GM19397 (cell line): ENCODE data around the gene CTNNA1.
"Not testable (repeated sequence)": the region's sequence is repeated elsewhere in the genome, so short reads cannot be mapped to it uniquely, and the experiment has no call there.

Experiments used
- ATAC-seq: cut with Tn5 transposase; IDR thresholded peaks from one replicate; pipeline ENCODE4 v1.9.1; 2021; ENCODE audit warnings: mild to moderate bottlenecking, moderate library complexity; ENCODE audit not compliant: unreplicated experiment

Gene CTNNA1

GRCh38 chr5:138884554-138884953 is 131.3 kb downstream of the CTNNA1 start:
- no peak for ATAC-seq

GRCh38 chr5:138889994-138890393 is 136.8 kb downstream of the CTNNA1 start:
- ATAC-seq, result no peak

- ATAC-seq, result no peak
Observed at GRCh38 chr5:138890644-138891043, 137.4 kb downstream of the CTNNA1 start.

- ATAC-seq, result no peak
Observed at GRCh38 chr5:138895918-138896317, 142.7 kb downstream of the CTNNA1 start.

- ATAC-seq, result no peak
Observed at GRCh38 chr5:138898299-138898698, 145.1 kb downstream of the CTNNA1 start.

- ATAC-seq, result no peak
Observed at GRCh38 chr5:138898742-138899141, 145.5 kb downstream of the CTNNA1 start.

GRCh38 chr5:138900281-138900965 is 147.2 kb downstream of the CTNNA1 start:
- no peak for ATAC-seq

- no peak for ATAC-seq
Observed at GRCh38 chr5:138901716-138902115, 148.5 kb downstream of the CTNNA1 start.

GRCh38 chr5:138903130-138903775 is 150.0 kb downstream of the CTNNA1 start:
- ATAC-seq, result no peak

GRCh38 chr5:138905541-138905940 is 152.3 kb downstream of the CTNNA1 start:
- no peak for ATAC-seq

GRCh38 chr5:138909734-138910133 is 156.5 kb downstream of the CTNNA1 start:
- no peak for ATAC-seq

- ATAC-seq, result no peak
Observed at GRCh38 chr5:138910546-138911185, 157.4 kb downstream of the CTNNA1 start.

- no peak for ATAC-seq
Observed at GRCh38 chr5:138911441-138911840, 158.2 kb downstream of the CTNNA1 start.

GRCh38 chr5:138912093-138912492 is 158.9 kb downstream of the CTNNA1 start:
- ATAC-seq, result no peak

- no peak for ATAC-seq
Observed at GRCh38 chr5:138913773-138914172, 160.5 kb downstream of the CTNNA1 start.

- ATAC-seq, result no peak
Observed at GRCh38 chr5:138914338-138914737, 161.1 kb downstream of the CTNNA1 start.

- no peak for ATAC-seq
Observed at GRCh38 chr5:138918686-138919085, 165.5 kb downstream of the CTNNA1 start.

GRCh38 chr5:138920181-138920580 is 167.0 kb downstream of the CTNNA1 start:
- no peak for ATAC-seq

- ATAC-seq, result not testable (repeated sequence)
Observed at GRCh38 chr5:138921362-138921761, 168.1 kb downstream of the CTNNA1 start.

- no peak for ATAC-seq
Observed at GRCh38 chr5:138922494-138922893, 169.3 kb downstream of the CTNNA1 start.

- ATAC-seq, result no peak
Observed at GRCh38 chr5:138925090-138925635, 171.9 kb downstream of the CTNNA1 start.

GRCh38 chr5:138926257-138926656 is 173.0 kb downstream of the CTNNA1 start:
- no peak for ATAC-seq
